Progenitor cell of endocrine pancreas (in vitro differentiated cells): ENCODE measurements around the gene ZNF699. TPM values are rescaled to one million over a fixed set of nuclear protein-coding genes. Genes with fewer than 3 reads are reported as not detected.
"Not testable (repeated sequence)": the region's sequence is repeated elsewhere in the genome, so short reads cannot be mapped to it uniquely, and the experiment has no call there.

Source experiments
- DNase-seq: peaks from one replicate; pipeline ENCODE4 v3.0.0; 2021; ENCODE audit warnings: low spot score; ENCODE audit not compliant: unreplicated experiment
- H3K27ac Mint-ChIP-seq: 2 replicates; pipeline ENCODE4 v1.8.0; 2021; ENCODE audit warnings: mild to moderate bottlenecking, moderate library complexity, mixed read lengths
- H3K27me3 Mint-ChIP-seq: 2 replicates; pipeline ENCODE4 v1.8.0; 2021; ENCODE audit warnings: mixed read lengths
- H3K36me3 Mint-ChIP-seq: 2 replicates; pipeline ENCODE4 v1.8.0; 2022; ENCODE audit warnings: mixed read lengths; ENCODE audit not compliant: insufficient read depth
- H3K4me1 Mint-ChIP-seq: 2 replicates; pipeline ENCODE4 v1.8.0; 2021; ENCODE audit warnings: low read depth, mixed read lengths
- H3K4me3 Mint-ChIP-seq: 2 replicates; pipeline ENCODE4 v1.8.0; 2021; ENCODE audit warnings: low read depth, mild to moderate bottlenecking, moderate library complexity, mixed read lengths
- H3K9me3 Mint-ChIP-seq: 2 replicates; pipeline ENCODE4 v1.8.0; 2021; ENCODE audit warnings: low read depth, mixed read lengths
- CTCF ChIP-seq: fragments of 200-600 bp; sonication (generic); IDR thresholded peaks from one replicate; pipeline ENCODE4 v1.5.0; 2021; ENCODE audit warnings: antibody characterized with exemption, mild to moderate bottlenecking; ENCODE audit not compliant: unreplicated experiment
- total RNA-seq: library from RNA; stranded (reverse); gene quantifications from 2 replicates; pipeline ENCODE4 v1.2.1, GENCODE V29; 2021

ZNF699 gene
- total RNA-seq, 1 donor from 2014 or later = 6.6 TPM

- Mint-ChIP-seq H3K27ac (peak within 1 kb of the TSS; percentile 98), H3K27me3 (no peaks in the 10 kb centered on the region), H3K9me3 (peaks cover 45% of the 10 kb centered on the region), H3K36me3 (peaks cover 50% of the 10 kb centered on the region), H3K4me1 (no peaks in the 10 kb centered on the region), H3K4me3 (peak within 1 kb of the TSS; percentile 86)
- DNase-seq = peak; percentile 96
- TF ChIP-seq CTCF = peak; percentile 62
Observed at GRCh38 chr19:9323919-9324583, 14.4 kb upstream of the ZNF699 start, which contains the start of gene ZNF559. ZNF559 (plus strand) TSS chr19:9324179; CDS start chr19:9338550, 14,371 bp downstream.

GRCh38 chr19:9323557-9323918 lies 13.9 kb upstream of the ZNF699 start:
- no peaks in the 10 kb centered on the region for H3K27me3 Mint-ChIP-seq
- H3K27ac Mint-ChIP-seq = peak overlapping the region; percentile 98
- no peaks in the 10 kb centered on the region for H3K4me1 Mint-ChIP-seq
- peaks cover 42% of the 10 kb centered on the region for H3K9me3 Mint-ChIP-seq
- H3K4me3 Mint-ChIP-seq = peak overlapping the region; percentile 86
- TF ChIP-seq CTCF = no peak
- no peak for DNase-seq
- H3K36me3 Mint-ChIP-seq = peaks cover 46% of the 10 kb centered on the region

- H3K4me1 Mint-ChIP-seq, H3K27me3 Mint-ChIP-seq, H3K27ac Mint-ChIP-seq, DNase-seq: not testable (repeated sequence)
- Mint-ChIP-seq H3K4me3 (peak overlapping the region; percentile 7), H3K36me3 (peaks cover 32% of the 10 kb centered on the region), H3K9me3 (peaks cover 38% of the 10 kb centered on the region)
Observed at GRCh38 chr19:9322201-9322600, 12.6 kb upstream of the ZNF699 start.

- H3K27ac Mint-ChIP-seq, H3K27me3 Mint-ChIP-seq, DNase-seq, H3K4me3 Mint-ChIP-seq, H3K4me1 Mint-ChIP-seq: not testable (repeated sequence)
- Mint-ChIP-seq H3K9me3 (peaks cover 38% of the 10 kb centered on the region), H3K36me3 (peaks cover 28% of the 10 kb centered on the region)
Observed at GRCh38 chr19:9321756-9322155, 12.1 kb upstream of the ZNF699 start.

GRCh38 chr19:9321338-9321737 lies 11.7 kb upstream of the ZNF699 start:
- Mint-ChIP-seq H3K36me3 (peaks cover 27% of the 10 kb centered on the region), H3K4me3 (no peak overlapping the region), H3K27ac (no peak overlapping the region), H3K27me3 (no peaks in the 10 kb centered on the region), H3K9me3 (peaks cover 37% of the 10 kb centered on the region), H3K4me1 (no peaks in the 10 kb centered on the region)
- DNase-seq = no peak
- no peak for TF ChIP-seq CTCF

- Mint-ChIP-seq H3K9me3 (peaks cover 16% of the 10 kb centered on the region), H3K27ac (no peak overlapping the region), H3K4me1 (peaks cover 3% of the 10 kb centered on the region), H3K4me3 (no peak overlapping the region), H3K36me3 (no peaks in the 10 kb centered on the region), H3K27me3 (no peaks in the 10 kb centered on the region)
- TF ChIP-seq CTCF = no peak
- no peak for DNase-seq
Observed at GRCh38 chr19:9313756-9314155, 4.1 kb upstream of the ZNF699 start.
